ENCODE data around the gene DAB2IP. TPM values are rescaled to one million over a fixed set of nuclear protein-coding genes. Genes with fewer than 3 reads are reported as not detected.

DAB2IP gene
- total RNA-seq, 1 donor from 2014 or later = 38.0 TPM

- no peak for DNase-seq (ENCODE audit: low read depth)
- no peaks in the 10 kb centered on the region for H3K36me3 ChIP-seq (ENCODE audit: control insufficient read depth, insufficient read depth, low read length)
- TF ChIP-seq CTCF (IDR thresholded peaks at IDR 0.05; ENCODE audit: insufficient read depth, low read length, poor library complexity, severe bottlenecking) = no peak
- H3K27me3 ChIP-seq (ENCODE audit: control insufficient read depth, insufficient read depth, low read length) = no peaks in the 10 kb centered on the region
- H3K4me3 ChIP-seq (ENCODE audit: low read depth, low read length) = no peak overlapping the region
These were observed 16.0 kb upstream of the DAB2IP start for GRCh38 chr9:121635300-121635876.

- Histone ChIP-seq H3K27me3 (ENCODE audit: control insufficient read depth, insufficient read depth, low read length) (no peaks in the 10 kb centered on the region), H3K36me3 (ENCODE audit: control insufficient read depth, insufficient read depth, low read length) (no peaks in the 10 kb centered on the region), H3K4me3 (ENCODE audit: low read depth, low read length) (no peak overlapping the region)
- no peak for DNase-seq (ENCODE audit: low read depth)
- TF ChIP-seq CTCF (IDR thresholded peaks at IDR 0.05; ENCODE audit: insufficient read depth, low read length, poor library complexity, severe bottlenecking) = no peak
These were observed 15.0 kb upstream of the DAB2IP start for GRCh38 chr9:121636341-121636865.

- Histone ChIP-seq H3K36me3 (ENCODE audit: control insufficient read depth, insufficient read depth, low read length) (no peaks in the 10 kb centered on the region), H3K4me3 (ENCODE audit: low read depth, low read length) (no peak overlapping the region), H3K27me3 (ENCODE audit: control insufficient read depth, insufficient read depth, low read length) (no peaks in the 10 kb centered on the region)
- no peak for TF ChIP-seq CTCF (IDR thresholded peaks at IDR 0.05; ENCODE audit: insufficient read depth, low read length, poor library complexity, severe bottlenecking)
- DNase-seq (ENCODE audit: low read depth) = no peak
These were observed 14.3 kb upstream of the DAB2IP start for GRCh38 chr9:121636978-121637712.

GRCh38 chr9:121637713-121638220, 13.7 kb upstream of the DAB2IP start:
- Histone ChIP-seq H3K36me3 (ENCODE audit: control insufficient read depth, insufficient read depth, low read length) (no peaks in the 10 kb centered on the region), H3K27me3 (ENCODE audit: control insufficient read depth, insufficient read depth, low read length) (no peaks in the 10 kb centered on the region), H3K4me3 (ENCODE audit: low read depth, low read length) (no peak overlapping the region)
- TF ChIP-seq CTCF (IDR thresholded peaks at IDR 0.05; ENCODE audit: insufficient read depth, low read length, poor library complexity, severe bottlenecking) = no peak
- DNase-seq (ENCODE audit: low read depth) = no peak

- no peak for TF ChIP-seq CTCF (IDR thresholded peaks at IDR 0.05; ENCODE audit: insufficient read depth, low read length, poor library complexity, severe bottlenecking)
- Histone ChIP-seq H3K27me3 (ENCODE audit: control insufficient read depth, insufficient read depth, low read length) (no peaks in the 10 kb centered on the region), H3K36me3 (ENCODE audit: control insufficient read depth, insufficient read depth, low read length) (no peaks in the 10 kb centered on the region), H3K4me3 (ENCODE audit: low read depth, low read length) (no peak overlapping the region)
- no peak for DNase-seq (ENCODE audit: low read depth)
These were observed 13.0 kb upstream of the DAB2IP start for GRCh38 chr9:121638399-121638798.
